ENCODE measurements around the gene TTC29. TPM values are rescaled to one million over a fixed set of nuclear protein-coding genes. Genes with fewer than 3 reads are reported as not detected.
"Not testable (repeated sequence)": the region's sequence is repeated elsewhere in the genome, so short reads cannot be mapped to it uniquely, and the experiment has no call there.

Gene TTC29
- polyA plus RNA-seq, 4 donors: 0.15 to 1.8 (median 1.4) TPM

- no peak for DNase-seq (ENCODE audit: low read depth in 4 of 4, low spot score in 3 of 4)
These were observed 206.5 kb downstream of the TTC29 start for GRCh38 chr4:146739182-146739581.

GRCh38 chr4:146723519-146723918, 222.1 kb downstream of the TTC29 start:
- DNase-seq (ENCODE audit: low read depth in 4 of 4, low spot score in 3 of 4): not testable (repeated sequence)

- DNase-seq (ENCODE audit: low read depth in 4 of 4, low spot score in 3 of 4): no peak
These were observed 235.7 kb downstream of the TTC29 start for GRCh38 chr4:146709956-146710355.

GRCh38 chr4:146699910-146700309, 245.8 kb downstream of the TTC29 start:
- DNase-seq (ENCODE audit: low read depth in 4 of 4, low spot score in 3 of 4): no peak

- DNase-seq (ENCODE audit: low read depth in 4 of 4, low spot score in 3 of 4): no peak
These were observed 270.7 kb downstream of the TTC29 start for GRCh38 chr4:146674829-146675570.

- not testable (repeated sequence) for DNase-seq (ENCODE audit: low read depth in 4 of 4, low spot score in 3 of 4)
These were observed 281.7 kb downstream of the TTC29 start for GRCh38 chr4:146663968-146664311.

- no peak for DNase-seq (ENCODE audit: low read depth in 4 of 4, low spot score in 3 of 4)
These were observed 284.3 kb downstream of the TTC29 start for GRCh38 chr4:146661367-146661766.
